HG03521 (cell line): ENCODE results near the gene XCL2.
A peak's percentile ranks its signal among the peaks of the same experiment; 100 is the strongest.

Experiments
- ATAC-seq: cut with Tn5 transposase; IDR thresholded peaks from one replicate; pipeline ENCODE4 v1.9.1; 2021; ENCODE audit warnings: mild to moderate bottlenecking, moderate library complexity; ENCODE audit not compliant: unreplicated experiment

XCL2 gene

GRCh38 chr1:168518201-168518689 lies 25.6 kb downstream of the XCL2 start:
- no peak for ATAC-seq

GRCh38 chr1:168514455-168514854 lies 29.3 kb downstream of the XCL2 start:
- ATAC-seq, result no peak

GRCh38 chr1:168513656-168514404 lies 30.0 kb downstream of the XCL2 start:
- ATAC-seq, result no peak

GRCh38 chr1:168512864-168513595 lies 30.8 kb downstream of the XCL2 start:
- no peak for ATAC-seq

GRCh38 chr1:168509875-168510791 lies 33.7 kb downstream of the XCL2 start:
- peak; percentile 71 for ATAC-seq

GRCh38 chr1:168509210-168509609 lies 34.6 kb downstream of the XCL2 start:
- no peak for ATAC-seq

GRCh38 chr1:168507828-168508227 lies 36.0 kb downstream of the XCL2 start:
- ATAC-seq, result no peak

GRCh38 chr1:168507231-168507630 lies 36.6 kb downstream of the XCL2 start:
- ATAC-seq, result no peak

- no peak for ATAC-seq
These were observed 37.5 kb downstream of the XCL2 start for GRCh38 chr1:168506204-168506819.

- no peak for ATAC-seq
These were observed 38.8 kb downstream of the XCL2 start for GRCh38 chr1:168505006-168505405.

- peak; percentile 58 for ATAC-seq
These were observed 39.5 kb downstream of the XCL2 start for GRCh38 chr1:168504064-168504837.

GRCh38 chr1:168499688-168500049 lies 44.1 kb downstream of the XCL2 start:
- no peak for ATAC-seq

- no peak for ATAC-seq
These were observed 44.7 kb downstream of the XCL2 start for GRCh38 chr1:168498956-168499687.

GRCh38 chr1:168498159-168498631 lies 45.6 kb downstream of the XCL2 start:
- no peak for ATAC-seq

- ATAC-seq, result no peak
These were observed 46.3 kb downstream of the XCL2 start for GRCh38 chr1:168497376-168497950.

GRCh38 chr1:168491527-168492164 lies 52.2 kb downstream of the XCL2 start:
- no peak for ATAC-seq
